ENCODE results near the gene IL1RAPL2. TPM values are rescaled to one million over a fixed set of nuclear protein-coding genes. Genes with fewer than 3 reads are reported as not detected.

IL1RAPL2 gene
- total and polyA plus RNA-seq, 5 donors from 2014 or later: not detected

DNA sequence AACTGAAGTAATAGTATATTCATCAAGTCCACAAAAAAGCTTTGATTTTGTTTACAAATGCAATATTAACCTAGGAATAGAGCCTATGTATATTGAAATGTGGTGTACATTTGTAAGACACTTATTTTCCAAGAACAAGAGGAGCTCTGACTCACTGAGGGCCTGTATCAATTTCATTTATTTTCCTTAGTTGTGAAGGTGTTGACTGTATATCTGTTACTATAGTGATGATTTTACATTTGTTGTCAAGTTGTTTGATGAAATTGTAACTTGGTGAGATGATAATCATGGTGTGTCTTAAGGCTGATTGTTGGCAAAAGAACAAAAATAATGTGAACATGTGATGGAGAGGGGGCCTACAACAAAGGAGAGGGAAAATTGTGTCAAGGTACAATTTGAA, 929.4 kb downstream of the IL1RAPL2 start:
- no peaks in the 10 kb centered on the region for H3K27me3 Mint-ChIP-seq
- H3K4me1 Mint-ChIP-seq: no peaks in the 10 kb centered on the region
- H3K9me3 ChIP-seq (ENCODE audit: control insufficient read depth in 2 of 2, low read length in 2 of 2): no peaks in the 10 kb centered on the region
- H3K4me3 Mint-ChIP-seq: no peak overlapping the region
- H3K27ac Mint-ChIP-seq: no peak overlapping the region
- ATAC-seq (ENCODE audit: low read depth in 2 of 2) (no peak), DNase-seq (no peak)
- no peaks in the 10 kb centered on the region for H3K27me3 ChIP-seq (ENCODE audit: control insufficient read depth, insufficient read depth, low read length)
- H3K36me3 Mint-ChIP-seq: no peaks in the 10 kb centered on the region
- peaks cover 0 to 5% (median 0%) of the 10 kb centered on the region in 7 donors for H3K9me3 Mint-ChIP-seq
- H3K4me3 ChIP-seq (ENCODE audit: low read depth, low read length): no peak overlapping the region
- no peaks in the 10 kb centered on the region for H3K4me1 ChIP-seq (ENCODE audit: control insufficient read depth, insufficient read depth, low read length, poor library complexity, severe bottlenecking)
- H3K36me3 ChIP-seq (ENCODE audit: control insufficient read depth, insufficient read depth, low read length): no peaks in the 10 kb centered on the region
- no peak overlapping the region for H3K27ac ChIP-seq (ENCODE audit: insufficient read depth, low read length, poor library complexity, severe bottlenecking)

DNA sequence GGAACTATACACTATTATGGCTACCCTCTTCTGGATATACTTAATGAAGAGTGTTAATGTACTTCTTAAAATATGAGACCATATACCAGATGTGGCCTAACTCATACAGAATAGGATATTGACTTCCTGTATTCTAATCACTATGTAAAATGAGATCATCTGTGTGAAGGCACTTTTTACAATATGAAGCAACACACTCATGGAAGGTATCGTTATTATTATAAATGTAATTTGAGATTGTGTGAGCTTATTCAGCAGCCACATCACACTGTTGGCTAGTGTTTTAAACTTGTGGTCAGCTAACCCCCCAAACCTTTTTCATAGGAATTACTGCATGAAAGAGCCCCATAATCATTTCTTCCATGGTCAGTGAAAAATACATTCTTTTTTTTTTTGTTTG, 936.3 kb downstream of the IL1RAPL2 start:
- Histone ChIP-seq H3K4me1 (ENCODE audit: control insufficient read depth, insufficient read depth, low read length, poor library complexity, severe bottlenecking) (no peaks in the 10 kb centered on the region), H3K27ac (ENCODE audit: insufficient read depth, low read length, poor library complexity, severe bottlenecking) (no peak overlapping the region), H3K4me3 (ENCODE audit: low read depth, low read length) (no peak overlapping the region), H3K27me3 (ENCODE audit: control insufficient read depth, insufficient read depth, low read length) (no peaks in the 10 kb centered on the region), H3K36me3 (ENCODE audit: control insufficient read depth, insufficient read depth, low read length) (no peaks in the 10 kb centered on the region), H3K9me3 (ENCODE audit: control insufficient read depth in 2 of 2, low read length in 2 of 2) (no peaks in the 10 kb centered on the region)
- ATAC-seq (ENCODE audit: low read depth in 2 of 2) (no peak), DNase-seq (no peak)
- H3K36me3 Mint-ChIP-seq: no peaks in the 10 kb centered on the region
- H3K27ac Mint-ChIP-seq: no peak overlapping the region
- H3K9me3 Mint-ChIP-seq: peaks cover 0 to 3% (median 0%) of the 10 kb centered on the region in 7 donors
- H3K4me1 Mint-ChIP-seq: no peaks in the 10 kb centered on the region
- no peak overlapping the region for H3K4me3 Mint-ChIP-seq
- no peaks in the 10 kb centered on the region for H3K27me3 Mint-ChIP-seq

DNA sequence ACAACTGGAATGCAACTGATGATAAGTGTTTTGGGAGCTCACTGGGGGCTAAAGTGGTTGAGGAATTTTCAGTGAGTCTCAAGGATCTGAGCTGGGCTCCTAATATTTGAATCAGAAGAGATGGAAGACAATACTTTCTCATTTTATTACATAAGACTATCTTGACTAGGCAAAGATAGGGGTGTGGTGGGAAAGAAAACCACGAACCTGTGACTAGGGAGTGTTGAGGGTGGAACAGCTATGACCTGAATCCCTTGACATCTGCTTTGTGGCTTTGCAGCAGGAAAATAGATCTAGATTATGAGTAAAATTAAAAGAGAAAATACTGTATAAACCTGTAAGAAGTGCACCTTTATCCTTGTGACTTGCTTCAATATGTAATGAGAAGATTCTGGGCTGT, 949.6 kb downstream of the IL1RAPL2 start:
- Mint-ChIP-seq H3K27ac (no peak overlapping the region), H3K4me3 (no peak overlapping the region), H3K9me3 (peaks cover 0 to 4% (median 0%) of the 10 kb centered on the region in 7 donors), H3K36me3 (no peaks in the 10 kb centered on the region), H3K27me3 (no peaks in the 10 kb centered on the region), H3K4me1 (no peaks in the 10 kb centered on the region)
- no peaks in the 10 kb centered on the region for H3K27me3 ChIP-seq (ENCODE audit: control insufficient read depth, insufficient read depth, low read length)
- no peak overlapping the region for H3K4me3 ChIP-seq (ENCODE audit: low read depth, low read length)
- no peaks in the 10 kb centered on the region for H3K36me3 ChIP-seq (ENCODE audit: control insufficient read depth, insufficient read depth, low read length)
- no peak for ATAC-seq (ENCODE audit: low read depth in 2 of 2)
- no peaks in the 10 kb centered on the region for H3K9me3 ChIP-seq (ENCODE audit: control insufficient read depth in 2 of 2, low read length in 2 of 2)
- no peak overlapping the region for H3K27ac ChIP-seq (ENCODE audit: insufficient read depth, low read length, poor library complexity, severe bottlenecking)
- DNase-seq: no peak
- H3K4me1 ChIP-seq (ENCODE audit: control insufficient read depth, insufficient read depth, low read length, poor library complexity, severe bottlenecking): no peaks in the 10 kb centered on the region

DNA sequence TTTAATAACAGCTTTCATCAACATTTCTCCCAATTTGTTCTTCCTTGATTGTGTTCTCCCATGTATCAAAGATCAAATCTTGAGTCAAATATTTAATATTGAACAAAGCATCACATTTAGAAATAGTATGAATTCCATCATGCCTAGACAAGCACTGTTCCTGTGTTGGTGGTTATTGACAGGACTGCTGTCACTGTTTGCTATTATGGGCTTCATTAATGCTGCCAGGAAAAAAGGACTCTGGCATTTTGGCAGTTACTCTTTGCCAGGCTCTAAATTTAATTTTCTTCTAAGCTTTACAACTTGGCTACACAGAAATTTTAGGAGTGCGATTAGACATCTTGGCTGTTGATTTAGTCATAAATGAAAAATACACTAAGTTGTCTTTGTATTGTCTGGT, 960.4 kb downstream of the IL1RAPL2 start:
- Mint-ChIP-seq H3K4me3 (no peak overlapping the region), H3K27me3 (no peaks in the 10 kb centered on the region), H3K4me1 (no peaks in the 10 kb centered on the region), H3K9me3 (peaks cover 0 to 5% (median 0%) of the 10 kb centered on the region in 7 donors), H3K27ac (no peak overlapping the region), H3K36me3 (no peaks in the 10 kb centered on the region)
- ATAC-seq (ENCODE audit: low read depth in 2 of 2) (no peak), DNase-seq (no peak)
- Histone ChIP-seq H3K4me1 (ENCODE audit: control insufficient read depth, insufficient read depth, low read length, poor library complexity, severe bottlenecking) (no peaks in the 10 kb centered on the region), H3K27me3 (ENCODE audit: control insufficient read depth, insufficient read depth, low read length) (no peaks in the 10 kb centered on the region), H3K36me3 (ENCODE audit: control insufficient read depth, insufficient read depth, low read length) (no peaks in the 10 kb centered on the region), H3K27ac (ENCODE audit: insufficient read depth, low read length, poor library complexity, severe bottlenecking) (no peak overlapping the region), H3K9me3 (ENCODE audit: control insufficient read depth in 2 of 2, low read length in 2 of 2) (no peaks in the 10 kb centered on the region), H3K4me3 (ENCODE audit: low read depth, low read length) (no peak overlapping the region)

DNA sequence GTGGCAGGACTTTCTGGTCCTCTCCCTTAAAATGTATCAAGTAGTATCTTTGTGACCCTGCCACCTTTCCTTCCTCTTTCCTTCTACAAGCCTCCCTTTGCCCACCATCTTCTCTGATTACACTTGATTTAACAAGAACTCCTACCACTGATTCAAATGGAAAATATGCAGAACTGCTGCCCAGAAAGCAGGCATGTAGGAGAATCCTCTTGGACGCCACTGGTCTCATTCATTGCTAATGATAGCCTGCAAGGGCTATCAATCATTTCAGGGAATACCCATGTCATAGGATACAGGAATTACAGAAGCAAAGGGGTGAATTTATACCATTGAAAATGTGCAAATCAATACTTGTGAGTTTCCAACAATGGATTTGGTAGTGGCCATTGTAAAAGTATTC, 961.8 kb downstream of the IL1RAPL2 start:
- Histone ChIP-seq H3K36me3 (ENCODE audit: control insufficient read depth, insufficient read depth, low read length) (no peaks in the 10 kb centered on the region), H3K9me3 (ENCODE audit: control insufficient read depth in 2 of 2, low read length in 2 of 2) (no peaks in the 10 kb centered on the region), H3K4me1 (ENCODE audit: control insufficient read depth, insufficient read depth, low read length, poor library complexity, severe bottlenecking) (no peaks in the 10 kb centered on the region), H3K4me3 (ENCODE audit: low read depth, low read length) (no peak overlapping the region), H3K27me3 (ENCODE audit: control insufficient read depth, insufficient read depth, low read length) (no peaks in the 10 kb centered on the region), H3K27ac (ENCODE audit: insufficient read depth, low read length, poor library complexity, severe bottlenecking) (no peak overlapping the region)
- Mint-ChIP-seq H3K4me3 (no peak overlapping the region), H3K27ac (no peak overlapping the region), H3K36me3 (no peaks in the 10 kb centered on the region), H3K4me1 (no peaks in the 10 kb centered on the region), H3K9me3 (peaks cover 0 to 5% (median 0%) of the 10 kb centered on the region in 7 donors), H3K27me3 (no peaks in the 10 kb centered on the region)
- ATAC-seq (ENCODE audit: low read depth in 2 of 2) (no peak), DNase-seq (no peak)

DNA sequence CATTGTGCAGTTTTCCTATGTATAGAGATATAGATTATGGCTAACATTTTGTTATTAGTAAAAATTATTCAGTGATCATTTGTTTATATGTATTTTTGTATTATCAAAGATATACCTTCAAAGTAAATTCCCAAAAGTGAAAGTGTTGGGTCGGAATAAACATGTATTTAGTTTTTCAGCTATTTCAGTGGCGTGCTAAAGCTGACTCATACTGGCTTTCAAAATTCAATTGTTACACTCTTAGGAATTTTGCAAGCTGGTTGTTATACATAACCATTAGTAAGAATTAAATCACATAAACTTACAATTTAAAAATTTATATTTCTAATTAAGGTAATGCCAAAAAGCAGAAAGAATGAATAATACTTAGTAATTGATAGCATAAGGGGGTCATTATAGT, 968.0 kb downstream of the IL1RAPL2 start:
- DNase-seq (no peak), ATAC-seq (ENCODE audit: low read depth in 2 of 2) (no peak)
- H3K4me1 Mint-ChIP-seq: no peaks in the 10 kb centered on the region
- no peaks in the 10 kb centered on the region for H3K36me3 ChIP-seq (ENCODE audit: control insufficient read depth, insufficient read depth, low read length)
- no peaks in the 10 kb centered on the region for H3K4me1 ChIP-seq (ENCODE audit: control insufficient read depth, insufficient read depth, low read length, poor library complexity, severe bottlenecking)
- H3K4me3 Mint-ChIP-seq: no peak overlapping the region
- H3K9me3 Mint-ChIP-seq: peaks cover 0 to 6% (median 0%) of the 10 kb centered on the region in 7 donors
- H3K4me3 ChIP-seq (ENCODE audit: low read depth, low read length): no peak overlapping the region
- no peak overlapping the region for H3K27ac ChIP-seq (ENCODE audit: insufficient read depth, low read length, poor library complexity, severe bottlenecking)
- no peaks in the 10 kb centered on the region for H3K27me3 ChIP-seq (ENCODE audit: control insufficient read depth, insufficient read depth, low read length)
- H3K9me3 ChIP-seq (ENCODE audit: control insufficient read depth in 2 of 2, low read length in 2 of 2): no peaks in the 10 kb centered on the region
- no peaks in the 10 kb centered on the region for H3K27me3 Mint-ChIP-seq
- H3K27ac Mint-ChIP-seq: no peak overlapping the region
- no peaks in the 10 kb centered on the region for H3K36me3 Mint-ChIP-seq

DNA sequence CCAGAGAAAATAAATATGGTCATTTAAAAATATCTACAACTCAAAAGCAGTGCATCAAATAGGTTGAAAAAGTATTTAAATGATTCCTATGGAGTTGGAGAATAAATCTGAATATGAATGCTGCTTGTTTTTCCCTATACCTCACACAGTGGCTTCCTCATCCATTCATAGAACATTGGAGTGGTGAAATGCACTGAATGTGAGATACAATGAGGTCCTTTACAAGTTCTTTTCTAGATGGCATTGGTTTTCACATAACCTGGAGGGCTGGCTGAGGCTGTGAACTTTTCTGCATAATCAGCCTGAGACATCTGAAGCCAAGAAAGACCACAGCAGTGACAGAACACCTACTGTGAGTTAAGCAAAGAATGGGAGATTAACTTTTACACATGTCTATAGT, 977.3 kb downstream of the IL1RAPL2 start:
- no peak overlapping the region for H3K4me3 ChIP-seq (ENCODE audit: low read depth, low read length)
- no peak for DNase-seq
- Mint-ChIP-seq H3K27me3 (no peaks in the 10 kb centered on the region), H3K27ac (no peak overlapping the region), H3K9me3 (peaks cover 0 to 6% (median 0%) of the 10 kb centered on the region in 7 donors), H3K4me3 (no peak overlapping the region), H3K36me3 (no peaks in the 10 kb centered on the region), H3K4me1 (no peaks in the 10 kb centered on the region)
- H3K9me3 ChIP-seq (ENCODE audit: control insufficient read depth in 2 of 2, low read length in 2 of 2): no peaks in the 10 kb centered on the region
- no peak overlapping the region for H3K27ac ChIP-seq (ENCODE audit: insufficient read depth, low read length, poor library complexity, severe bottlenecking)
- H3K36me3 ChIP-seq (ENCODE audit: control insufficient read depth, insufficient read depth, low read length): no peaks in the 10 kb centered on the region
- no peaks in the 10 kb centered on the region for H3K4me1 ChIP-seq (ENCODE audit: control insufficient read depth, insufficient read depth, low read length, poor library complexity, severe bottlenecking)
- no peak for ATAC-seq (ENCODE audit: low read depth in 2 of 2)
- H3K27me3 ChIP-seq (ENCODE audit: control insufficient read depth, insufficient read depth, low read length): no peaks in the 10 kb centered on the region

DNA sequence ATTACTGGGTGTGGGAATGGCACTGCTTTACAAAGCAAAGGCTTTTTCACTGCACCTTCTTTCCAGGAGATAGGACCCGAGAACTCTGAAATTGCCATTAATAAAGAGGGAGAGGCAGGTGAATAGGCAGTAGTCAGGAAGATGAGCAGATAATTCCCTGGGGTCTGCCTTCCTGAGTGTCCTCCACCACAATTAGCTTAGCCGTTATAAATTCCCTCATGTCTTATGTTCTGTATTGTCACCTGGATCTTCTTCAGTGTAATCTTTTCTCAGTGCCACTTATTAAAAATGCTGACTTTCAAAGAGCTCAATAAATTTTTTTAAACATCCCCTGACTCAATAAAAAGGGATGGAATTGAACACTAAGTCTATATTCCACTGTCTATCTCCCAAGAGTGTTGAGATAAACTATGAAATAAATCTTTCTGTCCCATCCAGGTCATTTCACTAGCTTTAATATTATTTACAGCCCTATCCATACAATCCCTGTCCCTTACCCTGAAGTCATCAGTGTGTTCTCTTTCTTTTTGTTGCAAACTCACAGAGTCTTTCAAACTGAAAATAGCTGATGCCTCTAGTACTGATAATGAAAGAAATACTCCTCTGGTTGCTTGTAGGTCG, 984.2 kb downstream of the IL1RAPL2 start:
- Mint-ChIP-seq H3K36me3 (no peaks in the 10 kb centered on the region), H3K4me1 (no peaks in the 10 kb centered on the region), H3K27me3 (no peaks in the 10 kb centered on the region), H3K9me3 (peaks cover 0 to 6% (median 1%) of the 10 kb centered on the region in 7 donors), H3K4me3 (no peak overlapping the region), H3K27ac (no peak overlapping the region)
- no peak for ATAC-seq (ENCODE audit: low read depth in 2 of 2)
- no peak for DNase-seq
- H3K9me3 ChIP-seq (ENCODE audit: control insufficient read depth in 2 of 2, low read length in 2 of 2): no peaks in the 10 kb centered on the region
- no peak overlapping the region for H3K27ac ChIP-seq (ENCODE audit: insufficient read depth, low read length, poor library complexity, severe bottlenecking)
- no peaks in the 10 kb centered on the region for H3K4me1 ChIP-seq (ENCODE audit: control insufficient read depth, insufficient read depth, low read length, poor library complexity, severe bottlenecking)
- H3K36me3 ChIP-seq (ENCODE audit: control insufficient read depth, insufficient read depth, low read length): no peaks in the 10 kb centered on the region
- no peaks in the 10 kb centered on the region for H3K27me3 ChIP-seq (ENCODE audit: control insufficient read depth, insufficient read depth, low read length)
- no peak overlapping the region for H3K4me3 ChIP-seq (ENCODE audit: low read depth, low read length)

All from CD4-positive, CD25-positive, alpha-beta regulatory T cell (primary cell).